ENCODE results near the gene SENP7. TPM values are rescaled to one million over a fixed set of nuclear protein-coding genes. Genes with fewer than 3 reads are reported as not detected.
"Not testable (repeated sequence)": the region's sequence is repeated elsewhere in the genome, so short reads cannot be mapped to it uniquely, and the experiment has no call there.

The SENP7 gene
- total RNA-seq, 1 donor from 2014 or later = 17.9 TPM

GRCh38 chr3:101549473-101549872 lies 36.5 kb upstream of the SENP7 start:
- Histone ChIP-seq H3K27me3 (no peaks in the 10 kb centered on the region), H3K9me3 (no peaks in the 10 kb centered on the region), H3K4me3 (no peak overlapping the region), H3K27ac (no peak overlapping the region), H3K36me3 (no peaks in the 10 kb centered on the region), H3K4me1 (no peaks in the 10 kb centered on the region)
- intact Hi-C loops (cut with DNase I) = no loop called here
- no peak for TF ChIP-seq POLR2A (IDR thresholded peaks at IDR 0.05)
- TF ChIP-seq CTCF (IDR thresholded peaks at IDR 0.05) = no peak
- no peak for TF ChIP-seq POLR2AphosphoS5 (IDR thresholded peaks at IDR 0.05; ENCODE audit: insufficient read depth in 1 of 2, low read depth in 1 of 2)
- DNase-seq (ENCODE audit: extremely low spot score in 2 of 2) = no peak

GRCh38 chr3:101548527-101549105 lies 35.6 kb upstream of the SENP7 start:
- Histone ChIP-seq H3K27ac (no peak overlapping the region), H3K4me1 (no peaks in the 10 kb centered on the region), H3K27me3 (no peaks in the 10 kb centered on the region), H3K9me3 (no peaks in the 10 kb centered on the region), H3K4me3 (no peak overlapping the region), H3K36me3 (no peaks in the 10 kb centered on the region)
- intact Hi-C loops (cut with DNase I) = no loop called here
- no peak for TF ChIP-seq CTCF (IDR thresholded peaks at IDR 0.05)
- no peak for TF ChIP-seq POLR2AphosphoS5 (IDR thresholded peaks at IDR 0.05; ENCODE audit: insufficient read depth in 1 of 2, low read depth in 1 of 2)
- no peak for TF ChIP-seq POLR2A (IDR thresholded peaks at IDR 0.05)
- no peak for DNase-seq (ENCODE audit: extremely low spot score in 2 of 2)

GRCh38 chr3:101544161-101544850 lies 31.3 kb upstream of the SENP7 start:
- Histone ChIP-seq H3K27me3 (no peaks in the 10 kb centered on the region), H3K36me3 (no peaks in the 10 kb centered on the region), H3K4me3 (no peak overlapping the region), H3K9me3 (no peaks in the 10 kb centered on the region), H3K4me1 (no peaks in the 10 kb centered on the region), H3K27ac (no peak overlapping the region)
- DNase-seq (ENCODE audit: extremely low spot score in 2 of 2) = no peak
- intact Hi-C loops (cut with DNase I) = no loop called here
- TF ChIP-seq POLR2A (IDR thresholded peaks at IDR 0.05) (no peak), POLR2AphosphoS5 (IDR thresholded peaks at IDR 0.05; ENCODE audit: insufficient read depth in 1 of 2, low read depth in 1 of 2) (no peak), CTCF (IDR thresholded peaks at IDR 0.05) (no peak)

- TF ChIP-seq POLR2A (IDR thresholded peaks at IDR 0.05) = no peak
- no peak for TF ChIP-seq CTCF (IDR thresholded peaks at IDR 0.05)
- TF ChIP-seq POLR2AphosphoS5 (IDR thresholded peaks at IDR 0.05; ENCODE audit: insufficient read depth in 1 of 2, low read depth in 1 of 2) = no peak
- no peak for DNase-seq (ENCODE audit: extremely low spot score in 2 of 2)
- no peaks in the 10 kb centered on the region for H3K4me1 ChIP-seq
- no peak overlapping the region for H3K27ac ChIP-seq
- intact Hi-C loops (cut with DNase I) = no loop called here
- H3K4me3 ChIP-seq = no peak overlapping the region
- H3K36me3 ChIP-seq = no peaks in the 10 kb centered on the region
- no peaks in the 10 kb centered on the region for H3K9me3 ChIP-seq
- no peaks in the 10 kb centered on the region for H3K27me3 ChIP-seq
These were observed 29.9 kb upstream of the SENP7 start for GRCh38 chr3:101542957-101543356.

- H3K27me3 ChIP-seq; H3K9me3 ChIP-seq; H3K4me1 ChIP-seq; intact Hi-C loops (cut with DNase I); H3K36me3 ChIP-seq; DNase-seq (ENCODE audit: extremely low spot score in 2 of 2); H3K27ac ChIP-seq; H3K4me3 ChIP-seq: not testable (repeated sequence)
These were observed 23.9 kb upstream of the SENP7 start for GRCh38 chr3:101536955-101537354.

Measured in vagina (tissue), 2 donors.